Measurements from ENCODE around the gene COL6A2.

COL6A2 gene

DNA sequence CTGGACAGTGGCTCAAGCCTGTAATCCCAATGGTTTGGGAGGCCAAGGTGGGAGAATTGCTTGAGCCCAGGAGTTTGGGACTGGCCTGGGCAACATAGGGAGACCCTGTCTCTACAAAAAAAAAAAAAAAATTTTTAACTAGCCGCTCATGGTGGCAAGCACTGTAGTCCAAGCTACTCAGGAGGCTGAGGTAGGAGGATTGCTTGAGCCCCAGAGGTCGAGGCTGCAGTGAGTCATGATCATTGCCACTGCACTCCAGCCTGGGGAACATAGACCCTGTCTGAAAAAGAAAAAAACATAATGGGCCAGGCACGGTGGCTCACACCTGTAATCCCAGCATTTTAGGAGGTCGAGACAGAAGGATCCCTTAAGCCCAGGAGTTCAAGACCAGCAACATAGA lies 81.0 kb downstream of the COL6A2 start:
- no peak for TF ChIP-seq POLR2A (IDR thresholded peaks at IDR 0.05; ENCODE audit: low read depth, low read length)
- DNase-seq (ENCODE audit: insufficient read length, low spot score) (no peak), FAIRE-seq (no peak)

Measured in H54 (cell line).